WTC11 (cell line): ENCODE results near the gene UGT1A4. TPM values are rescaled to one million over a fixed set of nuclear protein-coding genes. Genes with fewer than 3 reads are reported as not detected.

Experiments
- ATAC-seq: fragments of 200-7000 bp; cut with Tn5 transposase; 2 replicates; pipeline ENCODE4 v1.10.0; 2021; ENCODE audit warnings: mild to moderate bottlenecking, moderate library complexity
- CTCF ChIA-PET: fragments of 300-600 bp; sonication (Branson Sonifier 250); formaldehyde crosslinking; loops from one replicate; lab custom pipeline; 2021; ENCODE audit warnings: antibody characterized with exemption; lab: Charles Lee
- POLR2A ChIA-PET: fragments of 350-600 bp; sonication (Branson Sonifier 250); formaldehyde crosslinking; loops from one replicate; lab custom pipeline; 2021; ENCODE audit warnings: antibody characterized with exemption; lab: Charles Lee
- DNase-seq: peaks from one replicate; pipeline ENCODE4 v3.0.0; 2021; ENCODE audit warnings: low spot score
- H3K27ac Mint-ChIP-seq: 2 replicates; pipeline ENCODE4 v1.8.0; 2021; ENCODE audit warnings: mixed read lengths
- H3K27me3 Mint-ChIP-seq: 2 replicates; pipeline ENCODE4 v1.8.0; 2021; ENCODE audit warnings: low read depth, mild to moderate bottlenecking, moderate library complexity, mixed read lengths
- H3K36me3 Mint-ChIP-seq: 2 replicates; pipeline ENCODE4 v1.8.0; 2021; ENCODE audit warnings: mixed read lengths
- H3K4me1 Mint-ChIP-seq: 2 replicates; pipeline ENCODE4 v1.8.0; 2022; ENCODE audit warnings: mixed read lengths
- H3K4me3 Mint-ChIP-seq: 2 replicates; pipeline ENCODE4 v1.8.0; 2021; ENCODE audit warnings: mild to moderate bottlenecking, moderate library complexity, mixed read lengths
- H3K9me3 Mint-ChIP-seq: 2 replicates; pipeline ENCODE4 v1.8.0; 2021; ENCODE audit warnings: mixed read lengths
- ATF2 ChIP-seq: sonication (generic); formaldehyde crosslinking; IDR thresholded peaks from 2 replicates; pipeline ENCODE4 v1.8.1; 2022; ENCODE audit warnings: low read depth, missing genetic modification reagents, borderline replicate concordance
- CTCF ChIP-seq: fragments of 200-600 bp; IDR thresholded peaks from 2 replicates; pipeline ENCODE4 v1.8.0; 2022; ENCODE audit warnings: antibody characterized with exemption
- ERG ChIP-seq: fragments of 250-450 bp; sonication (Bioruptor Pico); IDR thresholded peaks from 2 replicates; pipeline ENCODE4 v1.8.0; 2021; ENCODE audit warnings: mild to moderate bottlenecking
- FOXJ3 ChIP-seq: sonication (generic); formaldehyde crosslinking; IDR thresholded peaks from 2 replicates; pipeline ENCODE4 v1.9.0; 2021; ENCODE audit warnings: missing genetic modification reagents, mild to moderate bottlenecking, borderline replicate concordance
- FOXK1 ChIP-seq: sonication (generic); formaldehyde crosslinking; IDR thresholded peaks from 2 replicates; pipeline ENCODE4 v1.8.0; 2022; ENCODE audit warnings: mild to moderate bottlenecking, moderate library complexity, missing genetic modification reagents
- HMGA2 ChIP-seq: fragments of 250-450 bp; sonication (Bioruptor Pico); IDR thresholded peaks from 2 replicates; pipeline ENCODE4 v1.4.0; 2021; ENCODE audit warnings: mild to moderate bottlenecking, moderate library complexity
- MAX ChIP-seq: sonication (generic); formaldehyde crosslinking; IDR thresholded peaks from 2 replicates; pipeline ENCODE4 v1.8.0; 2022; ENCODE audit warnings: mild to moderate bottlenecking, missing genetic modification reagents
- MLX ChIP-seq: sonication (generic); formaldehyde crosslinking; IDR thresholded peaks from 2 replicates; pipeline ENCODE4 v1.8.1; 2023; ENCODE audit warnings: mild to moderate bottlenecking, missing genetic modification reagents, moderate library complexity
- NFYB ChIP-seq: sonication (generic); formaldehyde crosslinking; conservative IDR thresholded peaks from 2 replicates; pipeline ENCODE4 v1.8.0; 2022; ENCODE audit warnings: low read depth, missing genetic modification reagents
- OVOL2 ChIP-seq: fragments of 250-450 bp; sonication (Bioruptor Pico); IDR thresholded peaks from 2 replicates; pipeline ENCODE4 v1.9.0; 2021; ENCODE audit warnings: mild to moderate bottlenecking, borderline replicate concordance
- PREB ChIP-seq: sonication (generic); formaldehyde crosslinking; IDR thresholded peaks from 2 replicates; pipeline ENCODE4 v1.8.1; 2022; ENCODE audit warnings: mild to moderate bottlenecking, missing genetic modification reagents, moderate library complexity, borderline replicate concordance
- PRRX2 ChIP-seq: fragments of 250-450 bp; sonication (Bioruptor Pico); IDR thresholded peaks from 2 replicates; pipeline ENCODE4 v1.8.0; 2021; ENCODE audit warnings: mild to moderate bottlenecking
- SOX15 ChIP-seq: fragments of 250-450 bp; sonication (Bioruptor Pico); IDR thresholded peaks from 2 replicates; pipeline ENCODE4 v1.9.0; 2021; ENCODE audit warnings: mild to moderate bottlenecking
- TCF7 ChIP-seq: sonication (generic); formaldehyde crosslinking; IDR thresholded peaks from 2 replicates; pipeline ENCODE4 v1.8.0; 2022; ENCODE audit warnings: mild to moderate bottlenecking, low read depth, missing genetic modification reagents, moderate library complexity
- USF2 ChIP-seq: sonication (generic); formaldehyde crosslinking; IDR thresholded peaks from 2 replicates; pipeline ENCODE4 v1.8.1; 2023; ENCODE audit warnings: mild to moderate bottlenecking, missing genetic modification reagents, moderate library complexity
- ZBTB21 ChIP-seq: sonication (generic); formaldehyde crosslinking; IDR thresholded peaks from 2 replicates; pipeline ENCODE4 v1.8.1; 2023; ENCODE audit warnings: mild to moderate bottlenecking, missing genetic modification reagents, borderline replicate concordance
- ZMAT4 ChIP-seq: fragments of 250-450 bp; sonication (Bioruptor Pico); IDR thresholded peaks from 2 replicates; pipeline ENCODE4 v1.9.0; 2021; ENCODE audit warnings: mild to moderate bottlenecking
- ZNF232 ChIP-seq: sonication (generic); formaldehyde crosslinking; IDR thresholded peaks from 2 replicates; pipeline ENCODE4 v1.8.0; 2022; ENCODE audit warnings: mild to moderate bottlenecking, missing genetic modification reagents
- ZNF317 ChIP-seq: sonication (generic); formaldehyde crosslinking; IDR thresholded peaks from 2 replicates; pipeline ENCODE4 v1.8.1; 2023; ENCODE audit warnings: low read depth, mild to moderate bottlenecking, moderate library complexity, missing genetic modification reagents, borderline replicate concordance
- ZNF512 ChIP-seq: sonication (generic); formaldehyde crosslinking; IDR thresholded peaks from 2 replicates; pipeline ENCODE4 v1.8.1; 2022; ENCODE audit warnings: missing genetic modification reagents, borderline replicate concordance
- total RNA-seq: library from RNA; stranded (reverse); gene quantifications from 3 replicates; pipeline ENCODE4 v1.2.3, GENCODE V29; 2021

The UGT1A4 gene
- total RNA-seq, 1 experiment from 2014 or later: 0.22 TPM

GRCh38 chr2:233818639-233819621 is 100.4 kb downstream of the UGT1A4 start (continued):
- TF ChIP-seq ZNF317 (CRISPR knock-in tag) (no peak), MLX (CRISPR knock-in tag) (no peak)

- no peak overlapping the region for H3K4me3 Mint-ChIP-seq
- POLR2A ChIA-PET: no interaction called here
- no peaks in the 10 kb centered on the region for H3K36me3 Mint-ChIP-seq
- no peak for DNase-seq
- H3K9me3 Mint-ChIP-seq: no peaks in the 10 kb centered on the region
- TF ChIP-seq ZBTB21 (CRISPR knock-in tag) (no peak), ATF2 (CRISPR knock-in tag) (no peak), ZNF512 (CRISPR knock-in tag) (no peak), OVOL2 (no peak), CTCF (no peak), ERG (CRISPR knock-in tag) (no peak), TCF7 (no peak), ZMAT4 (no peak), FOXK1 (CRISPR knock-in tag) (no peak), HMGA2 (CRISPR knock-in tag) (no peak), NFYB (CRISPR knock-in tag) (no peak), PREB (CRISPR knock-in tag) (no peak), SOX15 (CRISPR knock-in tag) (no peak), ZNF317 (CRISPR knock-in tag) (no peak), ZNF232 (CRISPR knock-in tag) (no peak), MAX (no peak), FOXJ3 (no peak), PRRX2 (CRISPR knock-in tag) (no peak), USF2 (CRISPR knock-in tag) (no peak)
- H3K27ac Mint-ChIP-seq: no peak overlapping the region
- CTCF ChIA-PET: interaction anchor here (1.4 kb wide), 1 partner anchor 13 kb away, joined by 5 read pairs; no protein-coding TSS in a partner anchor
- ATAC-seq: no peak
- peaks cover 5% of the 10 kb centered on the region; the same call in 1 of the 2 replicates for H3K4me1 Mint-ChIP-seq
- no peaks in the 10 kb centered on the region for H3K27me3 Mint-ChIP-seq
Measured at GRCh38 chr2:233819884-233820773, 101.6 kb downstream of the UGT1A4 start.
